ENCODE measurements around the gene SDK1. TPM values are rescaled to one million over a fixed set of nuclear protein-coding genes. Genes with fewer than 3 reads are reported as not detected.

Gene SDK1
- total and polyA plus RNA-seq, 2 of the 8 experiments (the other 6 are each of a cell fraction or from before 2014, with no cell fraction given), result 3.3 to 7.2 TPM

DNA sequence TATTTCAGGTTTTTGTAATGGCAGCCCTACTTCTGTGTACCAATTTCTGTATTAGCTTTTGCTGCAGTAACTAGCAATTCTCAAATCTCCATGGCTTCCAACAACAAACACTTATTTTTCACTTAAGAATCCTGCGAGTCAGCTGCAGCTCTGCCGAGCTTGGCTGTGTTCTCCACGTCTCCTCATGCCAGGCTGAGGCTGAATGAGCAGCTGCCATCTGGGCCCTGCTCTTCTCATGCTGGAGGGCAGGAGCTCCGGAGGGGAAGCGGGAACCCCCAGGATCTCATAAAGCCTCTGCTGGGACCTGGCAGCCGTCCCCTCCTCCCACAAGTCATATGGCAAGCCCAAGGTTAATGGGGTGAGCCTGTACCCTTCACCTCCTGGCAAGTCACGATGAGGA, 591.1 kb downstream of the SDK1 start:
- Histone ChIP-seq H3K9me3 (ENCODE audit: insufficient read depth in 2 of 2, low read depth in 1 of 2, low read length in 1 of 2) (no peaks in the 10 kb centered on the region), H4K5ac (ENCODE audit: insufficient read length, low read depth, low read length) (no peak overlapping the region), H3K23ac (ENCODE audit: insufficient read length) (no peak overlapping the region), H3K27ac (ENCODE audit: low read depth, low read length) (no peak overlapping the region), H3K4me2 (ENCODE audit: insufficient read depth in 1 of 2, low read depth in 2 of 2, low read length in 2 of 2) (no peak overlapping the region), H4K91ac (replicated peaks; ENCODE audit: insufficient read length, low read length) (no peak overlapping the region), H2BK120ac (replicated peaks; ENCODE audit: low read depth, low read length) (no peak overlapping the region), H2BK5ac (ENCODE audit: low read depth, low read length) (no peak overlapping the region), H2AFZ (ENCODE audit: low read length) (no peak overlapping the region), H2BK20ac (ENCODE audit: low read length) (no peak overlapping the region), H4K8ac (ENCODE audit: extremely low read depth, insufficient read depth, low read length) (no peak overlapping the region), H3K79me2 (ENCODE audit: control insufficient read depth in 1 of 2, insufficient read depth in 2 of 2, low read length in 2 of 2) (no peaks in the 10 kb centered on the region), H3K18ac (ENCODE audit: extremely low read depth, low read length) (no peak overlapping the region), H3K79me1 (ENCODE audit: low read depth, low read length) (no peaks in the 10 kb centered on the region), H3K14ac (ENCODE audit: insufficient read length) (no peak overlapping the region), H3K56ac (replicated peaks; ENCODE audit: insufficient read length, low read depth, low read length) (no peak overlapping the region), H2BK12ac (ENCODE audit: low read depth, low read length) (no peak overlapping the region), H3K4me3 (ENCODE audit: extremely low read depth in 1 of 4, insufficient read depth in 2 of 4, low read depth in 3 of 4, low read length in 4 of 4) (no peak overlapping the region), H3K23me2 (ENCODE audit: low read depth, low read length) (no peaks in the 10 kb centered on the region), H2AK5ac (ENCODE audit: low read depth, low read length) (no peak overlapping the region), H3K9ac (replicated peaks in 1 of 4; ENCODE audit: extremely low read depth in 1 of 4, low read depth in 3 of 4, low read length in 3 of 4) (no peak overlapping the region), H2BK15ac (ENCODE audit: low read length) (no peak overlapping the region), H3K27me3 (replicated peaks in 1 of 4; ENCODE audit: control insufficient read depth in 3 of 4, extremely low read depth in 1 of 4, insufficient read depth in 3 of 4, low read length in 3 of 4) (no peaks in the 10 kb centered on the region), H4K20me1 (replicated peaks in 1 of 2; ENCODE audit: control insufficient read depth in 1 of 2, insufficient read depth in 2 of 2, low read length in 2 of 2) (no peaks in the 10 kb centered on the region), H3K4me1 (replicated peaks in 1 of 4; ENCODE audit: control insufficient read depth in 3 of 4, insufficient read depth in 4 of 4, low read length in 3 of 4) (no peaks in the 10 kb centered on the region), H3K4ac (replicated peaks; ENCODE audit: insufficient read length, low read depth, low read length) (no peak overlapping the region), H3K36me3 (ENCODE audit: control insufficient read depth in 2 of 4, insufficient read depth in 4 of 4, low read length in 3 of 4) (no peaks in the 10 kb centered on the region)
- ChIA-PET CTCF (ENCODE audit: partially characterized antibody) (interaction anchor here (0.9 to 1.2 kb wide), 3 partner anchors 11 to 38 kb away, joined by 3 read pairs; no protein-coding TSS in a partner anchor), POLR2A (ENCODE audit: partially characterized antibody) (no interaction called here)
- TF ChIP-seq ASH2L (IDR thresholded peaks at IDR 0.05; ENCODE audit: low read length) (no peak), SP2 (IDR thresholded peaks at IDR 0.05; ENCODE audit: low read length) (no peak), SIN3A (conservative IDR thresholded peaks at IDR 0.05 in 1 of 2, IDR thresholded peaks at IDR 0.05 in 1 of 2; ENCODE audit: low read depth in 1 of 2, low read length in 2 of 2) (no peak), JUND (IDR thresholded peaks at IDR 0.05; ENCODE audit: low read length) (no peak), JUN (IDR thresholded peaks at IDR 0.05; ENCODE audit: low read depth, low read length) (no peak), CBX5 (IDR thresholded peaks at IDR 0.05; ENCODE audit: low read depth, low read length) (no peak), KDM5A (IDR thresholded peaks at IDR 0.05; ENCODE audit: low read length) (no peak), TCF12 (IDR thresholded peaks at IDR 0.05; ENCODE audit: low read depth, low read length) (no peak), RNF2 (IDR thresholded peaks at IDR 0.05; ENCODE audit: borderline replicate concordance, low read depth, low read length, missing control alignments, poor library complexity, severe bottlenecking) (no peak)
- no peak for FAIRE-seq
- WGBS, 2 experiments (ENCODE audit: extremely low coverage in 1 of 2, insufficient coverage in 1 of 2, insufficient read length in 1 of 2, insufficient replicate concordance in 2 of 2, low coverage in 1 of 2, low lambda C conversion rate in 2 of 2, missing lambda C conversion rate in 1 of 2), result 95% methylated on average over 7 of the region's 7 CpGs; no CpG with 5 or more reads in 1 of the 2 experiments
- DNase-seq (ENCODE audit: low read depth in 1 of 2, low spot score in 2 of 2), result no peak
